ENCODE data around the gene PTBP1.
"Not testable (repeated sequence)": the region's sequence is repeated elsewhere in the genome, so short reads cannot be mapped to it uniquely, and the experiment has no call there.

The PTBP1 gene

DNA sequence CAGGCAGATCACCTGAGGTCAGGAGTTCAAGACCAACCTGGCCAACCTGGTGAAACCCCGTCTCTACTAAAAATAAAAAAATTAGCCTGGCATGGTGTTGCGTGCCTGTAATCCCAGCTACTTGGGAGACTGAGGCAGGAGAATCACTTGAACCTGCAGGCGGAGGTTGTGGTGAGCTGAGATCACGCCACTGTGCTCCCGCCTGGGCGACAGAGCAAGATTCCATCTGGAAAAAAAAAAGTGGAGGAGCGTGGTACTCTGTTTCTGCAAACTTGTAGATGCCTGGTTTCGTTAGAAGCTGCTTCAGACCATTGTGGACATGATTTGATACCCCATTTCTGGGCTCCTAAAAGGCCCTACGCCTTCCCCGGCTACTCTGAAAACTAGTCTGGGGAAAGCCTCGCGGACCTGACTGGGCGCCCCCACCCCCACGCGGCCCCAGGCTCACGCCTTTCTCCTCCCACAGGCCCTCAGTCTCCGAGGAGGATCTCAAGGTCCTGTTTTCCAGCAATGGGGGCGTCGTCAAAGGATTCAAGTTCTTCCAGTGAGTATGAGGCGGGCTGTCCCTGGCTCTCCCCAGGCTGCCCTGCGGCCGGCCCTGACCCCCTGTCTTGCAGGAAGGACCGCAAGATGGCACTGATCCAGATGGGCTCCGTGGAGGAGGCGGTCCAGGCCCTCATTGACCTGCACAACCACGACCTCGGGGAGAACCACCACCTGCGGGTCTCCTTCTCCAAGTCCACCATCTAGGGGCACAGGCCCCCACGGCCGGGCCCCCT, 13.0 kb downstream of the PTBP1 start:
- no peak for DNase-seq (ENCODE audit: low read depth in 2 of 2)

DNA sequence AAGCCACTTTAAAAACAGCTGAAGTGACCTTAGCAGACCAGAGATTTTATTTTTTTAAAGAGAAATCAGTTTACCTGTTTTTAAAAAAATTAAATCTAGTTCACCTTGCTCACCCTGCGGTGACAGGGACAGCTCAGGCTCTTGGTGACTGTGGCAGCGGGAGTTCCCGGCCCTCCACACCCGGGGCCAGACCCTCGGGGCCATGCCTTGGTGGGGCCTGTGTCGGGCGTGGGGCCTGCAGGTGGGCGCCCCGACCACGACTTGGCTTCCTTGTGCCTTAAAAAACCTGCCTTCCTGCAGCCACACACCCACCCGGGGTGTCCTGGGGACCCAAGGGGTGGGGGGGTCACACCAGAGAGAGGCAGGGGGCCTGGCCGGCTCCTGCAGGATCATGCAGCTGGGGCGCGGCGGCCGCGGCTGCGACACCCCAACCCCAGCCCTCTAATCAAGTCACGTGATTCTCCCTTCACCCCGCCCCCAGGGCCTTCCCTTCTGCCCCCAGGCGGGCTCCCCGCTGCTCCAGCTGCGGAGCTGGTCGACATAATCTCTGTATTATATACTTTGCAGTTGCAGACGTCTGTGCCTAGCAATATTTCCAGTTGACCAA, 13.7 kb downstream of the PTBP1 start:
- DNase-seq (ENCODE audit: low read depth in 2 of 2): no peak

DNA sequence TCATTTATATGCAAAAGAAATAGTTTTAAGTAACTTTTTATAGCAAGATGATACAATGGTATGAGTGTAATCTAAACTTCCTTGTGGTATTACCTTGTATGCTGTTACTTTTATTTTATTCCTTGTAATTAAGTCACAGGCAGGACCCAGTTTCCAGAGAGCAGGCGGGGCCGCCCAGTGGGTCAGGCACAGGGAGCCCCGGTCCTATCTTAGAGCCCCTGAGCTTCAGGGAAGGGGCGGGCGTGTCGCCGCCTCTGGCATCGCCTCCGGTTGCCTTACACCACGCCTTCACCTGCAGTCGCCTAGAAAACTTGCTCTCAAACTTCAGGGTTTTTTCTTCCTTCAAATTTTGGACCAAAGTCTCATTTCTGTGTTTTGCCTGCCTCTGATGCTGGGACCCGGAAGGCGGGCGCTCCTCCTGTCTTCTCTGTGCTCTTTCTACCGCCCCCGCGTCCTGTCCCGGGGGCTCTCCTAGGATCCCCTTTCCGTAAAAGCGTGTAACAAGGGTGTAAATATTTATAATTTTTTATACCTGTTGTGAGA, 14.3 kb downstream of the PTBP1 start:
- no peak for DNase-seq (ENCODE audit: low read depth in 2 of 2)

DNA sequence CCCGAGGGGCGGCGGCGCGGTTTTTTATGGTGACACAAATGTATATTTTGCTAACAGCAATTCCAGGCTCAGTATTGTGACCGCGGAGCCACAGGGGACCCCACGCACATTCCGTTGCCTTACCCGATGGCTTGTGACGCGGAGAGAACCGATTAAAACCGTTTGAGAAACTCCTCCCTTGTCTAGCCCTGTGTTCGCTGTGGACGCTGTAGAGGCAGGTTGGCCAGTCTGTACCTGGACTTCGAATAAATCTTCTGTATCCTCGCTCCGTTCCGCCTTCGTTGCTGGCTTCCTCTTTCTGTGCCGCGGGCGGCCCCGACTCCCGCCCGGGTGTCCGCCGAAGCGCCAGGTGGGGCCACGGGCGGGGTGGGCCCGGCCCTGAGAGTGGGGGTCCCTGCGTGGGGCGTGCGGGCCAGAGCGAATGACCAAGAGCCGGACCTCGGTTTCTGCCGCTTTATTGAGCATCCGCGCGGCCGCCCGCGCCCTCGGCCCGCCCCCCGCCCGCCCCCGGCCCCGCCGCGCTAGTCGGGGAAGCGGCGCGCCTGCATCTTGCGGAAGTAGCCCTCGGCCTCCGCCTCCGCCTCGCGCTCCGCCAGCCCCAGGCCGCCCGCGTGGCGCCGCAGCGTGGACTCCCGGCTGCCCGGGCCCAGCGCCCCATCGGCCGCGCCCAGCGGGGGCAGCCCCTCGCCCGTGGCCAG, 14.9 kb downstream of the PTBP1 start:
- no peak for DNase-seq (ENCODE audit: low read depth in 2 of 2)

DNA sequence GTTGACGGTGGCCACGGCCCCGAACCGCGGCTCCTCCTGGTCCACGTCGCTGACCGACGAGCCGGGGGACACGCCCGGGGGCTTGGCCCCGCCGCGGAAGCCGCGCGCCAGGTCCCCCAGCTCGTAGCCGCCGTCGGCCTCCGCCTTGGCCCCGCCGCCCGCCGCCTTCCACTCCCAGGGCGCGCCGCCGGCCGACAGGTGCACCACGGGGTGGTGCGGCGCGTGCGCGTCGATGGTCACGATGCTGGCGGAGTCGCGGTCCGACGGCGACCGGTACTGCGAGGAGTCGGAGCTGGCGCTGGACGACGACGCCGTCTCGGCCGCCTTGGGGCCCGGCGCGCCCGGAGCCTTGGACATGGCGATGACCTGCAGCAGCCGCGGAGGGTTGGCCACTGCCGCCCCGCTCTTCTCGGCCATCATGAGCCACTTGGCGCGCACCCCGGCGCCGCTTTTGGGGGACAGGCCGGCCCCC, 15.5 kb downstream of the PTBP1 start:
- DNase-seq (ENCODE audit: low read depth in 2 of 2): no peak

DNA sequence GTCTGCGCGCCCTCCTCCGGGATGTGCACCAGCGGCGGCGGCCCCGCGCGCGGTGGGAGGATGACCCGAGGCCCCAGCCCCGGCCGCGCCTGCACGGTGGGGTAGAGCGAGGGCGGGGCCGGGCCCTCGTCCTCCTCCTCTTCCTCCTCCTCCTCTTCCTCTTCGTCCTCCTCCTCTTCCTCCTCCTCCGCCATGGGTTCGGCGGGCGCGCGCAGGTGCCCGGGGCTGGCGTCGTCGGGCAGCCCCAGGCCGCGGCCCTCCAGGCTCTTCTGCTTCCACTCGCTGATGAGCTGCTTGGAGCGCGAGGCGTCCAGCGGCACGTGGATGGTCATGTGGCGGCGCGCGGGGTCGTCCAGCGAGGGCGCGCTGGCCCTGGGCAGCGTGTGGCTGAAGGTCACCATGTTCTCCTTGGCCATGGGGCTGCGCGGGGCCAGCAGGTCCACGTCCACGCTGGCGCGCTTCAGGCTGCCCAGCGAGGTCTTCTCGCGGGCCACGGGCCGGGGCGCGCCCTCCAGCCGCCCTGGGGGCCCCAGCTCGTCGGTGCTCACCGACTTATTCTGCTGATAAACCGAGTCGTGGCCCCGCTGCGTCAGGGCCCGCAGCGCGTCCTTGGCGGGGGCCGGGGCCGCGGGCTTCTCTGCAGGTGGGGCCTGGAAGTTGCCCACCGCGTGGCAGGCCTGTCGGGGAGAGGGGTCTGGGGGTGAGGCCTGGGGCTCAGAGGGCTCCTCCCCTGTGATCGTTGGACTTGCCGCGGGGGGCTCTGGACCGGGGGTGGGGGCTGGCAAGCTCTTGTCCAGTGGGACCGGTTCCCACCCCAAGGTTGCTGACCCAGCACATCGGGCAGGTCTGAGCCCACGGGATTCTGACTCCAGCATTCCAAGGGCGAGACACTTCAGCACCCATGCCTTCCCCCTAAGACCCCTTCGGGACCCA, 16.2 kb downstream of the PTBP1 start:
- DNase-seq (ENCODE audit: low read depth in 2 of 2): no peak

DNA sequence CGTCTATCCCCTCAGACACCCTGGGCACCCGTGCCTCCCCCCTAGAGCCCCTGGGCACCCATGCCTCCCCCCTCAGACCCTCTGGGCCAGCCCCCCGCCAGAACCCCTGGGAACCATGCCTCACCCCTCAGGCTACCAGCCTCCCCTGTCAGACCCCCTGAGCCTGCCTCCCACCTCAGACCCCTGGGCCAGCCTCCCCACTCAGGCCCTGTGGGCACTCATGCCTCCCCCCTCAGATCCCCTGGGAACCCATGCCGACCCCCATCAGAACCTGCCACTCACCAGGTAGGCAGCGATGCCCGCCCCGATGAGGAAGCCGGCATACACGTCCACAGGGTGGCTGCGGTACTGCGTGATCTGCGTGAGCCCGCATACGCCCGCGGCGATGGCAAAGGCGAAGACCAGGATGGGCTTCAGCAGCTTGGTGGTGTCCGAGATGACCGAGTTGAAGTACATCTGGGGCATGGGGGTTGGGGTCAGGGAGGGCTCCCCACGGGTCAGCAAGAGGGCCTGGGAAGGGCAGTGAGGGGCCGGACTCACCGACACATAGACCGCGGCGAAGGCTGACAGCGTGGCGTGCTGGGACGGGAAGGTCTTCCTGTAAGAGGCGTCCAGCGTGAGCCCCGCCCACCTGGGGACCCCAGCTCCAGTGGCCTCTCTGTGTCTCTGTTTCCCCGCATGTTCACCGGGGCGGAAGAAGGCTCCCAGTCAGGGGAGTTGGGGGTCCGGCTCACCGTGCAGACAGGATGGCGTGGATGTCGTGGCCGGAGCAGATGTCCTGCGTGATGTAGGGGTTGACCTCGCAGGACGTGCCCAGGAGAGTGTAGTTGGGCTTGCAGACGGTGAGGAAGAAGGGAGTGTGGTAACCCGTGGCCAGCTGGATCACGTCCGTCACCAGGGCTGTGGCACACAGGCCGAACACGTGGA, 17.2 kb downstream of the PTBP1 start:
- no peak for DNase-seq (ENCODE audit: low read depth in 2 of 2)

DNA sequence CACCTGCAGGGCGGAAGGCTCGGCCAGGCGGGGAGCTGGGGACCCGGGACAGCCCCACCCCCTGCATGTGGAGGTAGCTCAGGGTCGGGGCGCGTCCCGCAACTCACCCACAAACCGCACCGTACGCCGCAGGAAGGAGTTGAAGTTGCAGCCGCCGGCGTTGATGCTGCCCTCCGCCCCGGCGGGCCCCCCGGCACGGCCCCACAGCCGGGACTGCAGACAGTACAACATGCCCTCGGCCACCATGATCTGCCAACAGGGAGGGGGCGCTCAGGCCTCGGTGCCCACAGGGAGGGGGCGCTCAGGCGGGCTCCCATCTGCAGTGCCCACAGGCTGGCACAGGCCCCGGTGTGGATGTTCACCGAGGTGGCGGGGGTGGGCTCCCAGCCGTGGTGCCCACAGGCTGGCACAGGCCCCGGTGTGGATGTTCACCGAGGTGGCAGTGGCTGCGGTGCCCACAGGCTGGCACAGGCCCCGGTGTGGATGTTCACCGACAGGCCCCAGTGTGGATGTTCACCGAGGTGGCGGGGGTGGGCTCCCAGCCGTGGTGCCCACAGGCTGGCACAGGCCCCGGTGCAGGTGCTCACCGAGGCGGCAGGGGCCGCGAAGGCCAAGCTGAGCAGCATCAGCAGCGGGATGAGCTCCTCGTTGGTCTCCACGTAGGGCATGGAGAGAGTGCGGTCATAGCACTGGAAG, 18.0 kb downstream of the PTBP1 start:
- DNase-seq (ENCODE audit: low read depth in 2 of 2): no peak

DNA sequence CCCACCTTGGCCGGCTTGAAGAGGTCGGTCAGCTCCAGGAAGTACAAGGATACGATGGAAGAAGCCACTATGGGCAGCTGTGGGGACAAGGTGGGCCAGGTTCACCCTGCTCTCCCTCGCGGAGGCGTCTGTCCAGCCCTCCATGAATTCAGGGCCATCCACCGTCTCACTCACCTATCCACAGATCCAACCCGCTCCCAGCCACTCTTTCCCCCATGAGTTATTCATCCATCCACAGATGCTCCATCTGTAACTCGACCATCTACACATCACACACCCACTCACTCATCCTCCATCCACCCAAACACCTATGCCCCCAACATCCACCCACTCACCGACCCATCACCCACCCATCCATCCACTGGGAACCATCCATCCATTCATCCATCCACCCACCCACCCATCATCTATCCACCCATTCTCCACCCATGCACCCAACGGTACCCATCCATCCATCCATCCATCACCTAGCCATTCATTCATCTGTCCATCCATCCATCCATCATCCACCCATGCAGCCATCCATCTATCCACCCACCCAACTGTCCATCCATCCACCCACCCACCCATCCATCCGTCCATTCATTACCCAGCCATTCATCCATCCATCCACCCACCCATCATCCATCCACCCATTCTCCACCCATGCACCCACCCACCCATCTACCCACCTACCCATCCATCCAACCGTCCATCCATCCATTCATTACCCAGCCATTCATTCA, 18.7 kb downstream of the PTBP1 start:
- no peak for DNase-seq (ENCODE audit: low read depth in 2 of 2)

DNA sequence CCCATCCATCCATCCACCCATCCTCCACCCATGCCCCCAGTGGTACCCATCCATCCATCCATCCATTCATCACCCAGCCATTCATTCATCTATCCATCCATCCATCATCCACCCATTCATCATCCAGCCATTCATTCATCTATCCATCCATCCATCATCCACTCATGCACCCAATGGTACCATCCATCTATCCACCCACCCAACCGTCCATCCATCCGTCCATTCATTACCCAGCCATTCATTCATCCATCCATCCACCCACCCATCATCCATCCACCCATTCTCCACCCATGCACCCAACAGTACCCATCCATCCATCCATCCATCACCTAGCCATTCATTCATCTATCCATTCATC, 19.2 kb downstream of the PTBP1 start:
- DNase-seq (ENCODE audit: low read depth in 2 of 2): no peak

DNA sequence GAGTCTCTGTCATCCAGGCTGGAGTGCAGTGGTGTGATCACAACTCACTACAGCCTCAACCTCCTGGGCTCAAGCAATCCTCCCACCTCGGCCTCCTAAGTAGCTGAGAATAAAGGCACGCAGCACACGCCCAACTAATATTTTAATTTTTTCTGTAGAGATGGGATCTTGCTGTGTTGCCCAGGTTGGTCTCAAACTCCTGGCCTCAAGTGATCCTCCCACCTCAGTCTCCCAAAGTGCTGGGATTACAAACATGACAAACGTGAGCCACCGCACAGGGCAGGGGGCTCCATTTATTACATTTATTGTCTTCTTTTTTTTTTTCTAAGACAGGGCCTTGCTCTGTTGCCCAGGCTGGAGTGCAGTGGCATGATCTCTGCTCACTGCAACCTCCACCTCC, 23.0 kb downstream of the PTBP1 start:
- not testable (repeated sequence) for DNase-seq (ENCODE audit: low read depth in 2 of 2)

DNA sequence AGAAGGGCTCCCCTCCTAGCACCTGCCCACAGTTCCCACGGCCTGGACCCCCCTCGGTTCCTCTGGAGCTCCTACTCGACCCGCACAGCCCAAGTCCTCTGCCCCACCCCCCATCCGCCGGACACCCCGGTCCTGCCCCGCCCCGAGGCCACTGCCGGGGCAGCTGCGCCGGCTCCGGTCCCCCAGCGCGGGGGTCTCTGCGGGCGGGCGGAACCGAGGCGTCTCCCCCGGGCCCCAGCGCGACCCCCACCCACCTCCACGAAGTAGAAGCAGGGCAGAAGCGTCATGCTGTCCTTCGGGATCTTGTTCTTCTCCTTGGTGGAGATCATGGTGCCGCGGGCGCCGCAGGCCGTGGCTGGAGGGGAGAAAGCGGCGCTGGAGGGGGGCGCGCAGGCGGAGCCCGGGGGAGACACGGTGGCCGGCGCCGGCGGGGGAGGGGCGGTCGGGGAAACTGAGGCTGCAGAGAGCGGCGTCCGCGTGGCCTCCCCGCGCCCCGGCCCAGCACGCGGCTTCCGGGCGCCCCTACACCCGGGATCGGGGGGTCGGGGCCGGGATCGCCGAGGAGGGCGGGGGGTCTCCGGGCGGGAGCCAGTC, 24.1 kb downstream of the PTBP1 start:
- DNase-seq (ENCODE audit: low read depth in 2 of 2): no peak

DNA sequence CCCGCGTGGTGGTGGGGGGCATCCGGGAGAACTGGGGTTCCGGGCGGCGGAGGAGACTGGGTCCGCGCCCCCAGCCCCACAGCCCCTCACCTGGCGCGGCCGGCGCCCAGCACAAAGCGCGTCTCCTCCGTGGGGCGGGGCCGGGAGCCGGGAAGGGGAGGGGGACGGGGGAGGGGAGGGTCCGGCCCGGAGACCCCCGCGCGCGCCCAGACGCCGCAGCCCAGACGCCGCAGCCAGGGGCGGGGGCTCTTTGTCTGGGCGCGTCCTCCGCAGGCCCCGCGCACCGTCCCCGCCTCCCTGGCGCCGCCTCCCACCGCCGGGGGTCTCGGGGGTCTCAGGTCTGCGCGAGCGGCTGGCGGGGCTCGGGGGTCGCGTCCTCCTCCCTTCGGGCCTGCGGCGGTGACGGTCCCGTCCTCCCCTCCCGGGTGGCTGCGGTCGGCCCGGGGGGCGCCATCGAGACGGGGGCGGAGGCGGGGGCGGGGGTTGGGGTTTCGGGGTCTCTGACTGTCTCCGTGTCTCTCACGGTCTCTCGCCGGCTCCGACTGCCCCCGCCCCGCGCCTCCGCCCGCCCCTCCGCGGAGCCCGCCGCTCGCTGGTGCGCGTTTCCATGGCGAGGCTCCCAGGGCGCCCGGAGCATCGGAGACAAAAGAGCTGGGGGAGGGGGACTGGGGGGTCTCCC, 24.7 kb downstream of the PTBP1 start, which contains the start of gene PLPPR3:
TSS of gene PLPPR3 (minus strand) at position 131 of the 679 bp plus-strand sequence. CDS start 396 bp downstream, outside the sequence.
- DNase-seq (ENCODE audit: low read depth in 2 of 2): no peak

DNA sequence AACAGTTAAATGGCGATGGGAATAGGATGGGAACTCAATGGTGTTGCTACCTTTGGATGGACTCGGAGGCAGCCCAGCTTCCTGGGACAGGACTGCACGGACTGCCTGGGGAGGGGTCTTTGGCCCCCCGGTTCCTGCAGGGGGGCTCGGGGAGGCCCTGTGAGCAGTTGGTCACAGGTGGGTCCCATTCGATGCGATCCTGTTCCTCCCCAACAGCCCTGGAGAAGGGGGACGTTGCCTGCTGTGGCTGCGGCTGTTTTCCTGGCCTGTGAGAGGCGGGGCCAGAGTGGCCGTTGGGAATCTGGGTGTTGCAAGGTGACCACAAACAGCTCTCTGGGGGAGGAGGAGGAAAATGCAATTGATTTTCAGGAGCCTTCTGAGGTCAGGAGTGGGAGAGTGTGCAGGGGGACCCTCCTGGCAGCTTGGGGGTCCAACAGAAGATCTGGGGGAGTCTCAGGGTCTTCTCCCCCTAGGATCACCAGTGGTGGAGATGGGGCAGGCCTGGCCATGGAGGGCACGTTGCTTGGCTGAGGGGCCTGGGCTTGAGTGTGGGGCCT, 26.4 kb downstream of the PTBP1 start:
- no peak for DNase-seq (ENCODE audit: low read depth in 2 of 2)

DNA sequence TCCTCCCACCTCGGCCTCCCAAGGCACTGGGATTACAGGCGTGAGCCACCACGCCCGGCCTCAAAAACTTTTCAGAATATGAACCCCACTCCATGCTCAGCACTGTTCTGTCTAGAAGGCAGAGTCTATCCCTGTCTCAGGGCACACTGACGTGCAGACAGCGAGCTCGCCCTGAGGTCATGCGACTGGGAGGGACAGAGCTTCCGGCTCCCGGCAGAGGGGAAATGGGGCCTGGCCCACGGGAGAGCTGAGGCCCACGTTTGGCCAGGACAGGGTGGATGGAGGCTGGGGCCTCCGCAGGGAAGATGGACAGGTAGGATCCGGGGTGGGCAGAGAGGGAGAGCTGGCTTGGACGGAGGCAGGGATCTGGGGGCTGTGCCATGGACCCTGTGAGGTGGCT, 27.6 kb downstream of the PTBP1 start:
- DNase-seq (ENCODE audit: low read depth in 2 of 2): no peak

DNA sequence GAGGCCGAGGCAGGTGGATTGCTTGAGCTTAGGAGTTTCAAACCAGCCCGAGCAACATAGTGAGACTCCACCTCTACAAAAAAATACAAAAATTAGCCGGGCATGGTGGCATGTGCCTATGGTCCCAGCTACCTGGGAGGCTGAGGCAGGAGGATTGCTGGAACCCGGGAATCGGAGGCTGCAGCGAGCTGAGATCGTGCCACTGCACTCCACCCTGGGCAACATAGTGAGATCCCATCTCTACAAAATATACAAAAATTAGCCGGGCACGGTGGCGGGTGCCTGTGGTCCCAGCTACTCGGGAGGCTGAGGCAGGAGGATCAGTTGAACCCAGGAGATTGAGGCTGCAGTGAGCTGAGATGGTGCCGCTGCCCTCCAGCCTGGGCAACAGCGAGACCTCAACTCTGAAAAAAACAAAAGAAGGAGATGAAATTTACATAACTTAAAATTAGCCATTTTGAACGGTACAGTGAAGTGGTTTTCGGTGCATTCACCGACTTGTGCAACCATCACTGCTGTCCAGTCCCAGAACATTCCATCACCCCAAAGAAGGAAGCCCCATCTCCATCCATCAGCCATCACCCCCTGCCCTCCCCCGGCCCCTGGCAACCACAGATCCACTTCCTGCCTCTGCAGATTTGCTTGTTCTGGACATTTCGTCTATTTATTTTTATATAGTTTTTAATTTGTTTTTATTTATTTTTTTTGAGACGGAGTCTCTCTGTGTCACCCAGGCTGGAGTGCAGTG, 28.8 kb downstream of the PTBP1 start:
- no peak for DNase-seq (ENCODE audit: low read depth in 2 of 2)

DNA sequence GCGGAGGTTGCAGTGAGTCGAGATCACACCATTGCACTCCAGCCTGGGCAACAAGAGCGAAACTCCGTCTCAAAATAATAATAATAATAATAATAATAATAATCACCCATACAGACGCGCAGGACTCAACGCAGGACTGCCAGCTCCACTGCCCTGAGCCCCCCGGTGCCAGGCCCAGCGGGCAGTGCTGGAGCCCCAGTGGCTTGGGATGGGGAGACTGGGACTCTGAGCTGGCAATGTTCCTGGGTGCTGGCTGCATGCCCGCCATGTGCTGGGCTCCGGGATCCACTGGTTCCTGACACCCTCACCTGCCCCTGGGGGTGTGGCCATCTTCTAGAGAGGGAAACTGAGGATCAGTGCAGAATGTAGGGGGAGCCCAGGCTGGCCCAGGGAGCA, 30.1 kb downstream of the PTBP1 start:
- DNase-seq (ENCODE audit: low read depth in 2 of 2): no peak
